ENCODE data around the gene TNXB.
"Not testable (repeated sequence)": the region's sequence is repeated elsewhere in the genome, so short reads cannot be mapped to it uniquely, and the experiment has no call there.

The TNXB gene

GRCh38 chr6:32148289-32149091 is 39.4 kb upstream of the TNXB start:
- TF ChIP-seq CTCF (IDR thresholded peaks at IDR 0.05; ENCODE audit: low read depth, low read length) = no peak
- H3K4me3 ChIP-seq (replicated peaks in 1 of 2; ENCODE audit: low read depth in 2 of 2, low read length in 2 of 2) = peak overlapping the region in 1 of 2 donors; percentile 11
- peak in 1 of 2 donors; percentile 24 for DNase-seq (ENCODE audit: low read depth in 2 of 2)

DNA sequence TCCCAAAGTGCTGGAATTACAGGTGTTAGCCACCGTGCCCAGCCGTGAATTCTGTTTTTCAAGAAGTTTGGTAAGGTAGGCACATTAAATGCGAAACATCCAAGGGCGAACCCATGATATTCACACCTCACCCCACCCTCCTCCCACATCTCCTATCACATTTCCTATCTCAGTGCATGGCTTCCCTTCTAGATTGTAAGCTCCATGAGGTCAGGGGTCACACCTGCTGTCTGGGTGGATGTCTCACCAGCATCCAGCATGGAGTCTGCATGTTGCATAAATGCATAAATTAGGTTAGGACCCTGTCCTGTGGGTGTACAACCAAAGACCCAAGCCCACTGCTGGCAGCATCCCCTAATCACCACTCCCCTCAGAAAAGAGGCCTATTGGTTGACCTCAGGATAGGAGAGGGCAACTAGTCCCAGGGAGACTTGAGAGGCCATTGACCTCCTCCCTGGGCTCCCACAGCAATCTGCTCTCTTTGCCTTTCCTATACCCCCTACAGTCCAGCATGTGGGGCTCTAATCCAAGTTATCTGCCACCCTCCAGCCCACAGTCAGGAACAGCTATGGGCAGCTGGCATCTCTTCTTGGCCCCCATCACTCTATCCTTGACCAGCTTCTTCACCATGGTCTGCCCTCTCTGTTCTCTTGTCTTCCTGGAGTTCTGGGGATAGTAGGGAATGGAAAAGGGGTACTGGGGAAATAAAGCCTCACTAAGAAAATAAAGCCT is 38.4 kb upstream of the TNXB start:
- H3K4me3 ChIP-seq (replicated peaks in 1 of 2; ENCODE audit: low read depth in 2 of 2, low read length in 2 of 2) = no peak overlapping the region
- no peak for DNase-seq (ENCODE audit: low read depth in 2 of 2)
- no peak for TF ChIP-seq CTCF (IDR thresholded peaks at IDR 0.05; ENCODE audit: low read depth, low read length)

GRCh38 chr6:32146687-32147086 is 37.5 kb upstream of the TNXB start:
- no peak overlapping the region for H3K4me3 ChIP-seq (replicated peaks in 1 of 2; ENCODE audit: low read depth in 2 of 2, low read length in 2 of 2)
- no peak for TF ChIP-seq CTCF (IDR thresholded peaks at IDR 0.05; ENCODE audit: low read depth, low read length)
- no peak for DNase-seq (ENCODE audit: low read depth in 2 of 2)

- H3K4me3 ChIP-seq (replicated peaks in 1 of 2; ENCODE audit: low read depth in 2 of 2, low read length in 2 of 2) = no peak overlapping the region
- TF ChIP-seq CTCF (IDR thresholded peaks at IDR 0.05; ENCODE audit: low read depth, low read length) = no peak
- no peak for DNase-seq (ENCODE audit: low read depth in 2 of 2)
These were observed 37.1 kb upstream of the TNXB start for GRCh38 chr6:32146287-32146686.

DNA sequence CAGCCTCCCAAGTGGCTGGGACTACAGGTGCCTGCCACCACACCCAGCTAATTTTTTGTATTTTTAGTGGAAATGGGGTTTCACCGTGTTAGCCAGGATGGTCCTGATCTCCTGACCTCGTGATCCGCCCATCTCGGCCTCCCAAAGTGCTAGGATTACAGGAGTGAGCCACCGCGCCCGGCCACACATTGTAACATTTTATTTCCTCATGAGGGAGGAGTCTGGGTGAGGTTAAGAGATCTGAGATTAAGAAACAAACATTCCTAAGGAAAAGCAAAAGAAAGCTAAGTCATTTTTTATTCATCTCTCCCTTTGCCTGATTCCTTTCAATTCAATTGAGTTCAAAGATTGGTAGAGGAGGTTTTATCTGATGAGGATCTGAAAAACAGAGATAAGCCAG is 35.1 kb upstream of the TNXB start:
- H3K4me3 ChIP-seq (replicated peaks in 1 of 2; ENCODE audit: low read depth in 2 of 2, low read length in 2 of 2); DNase-seq (ENCODE audit: low read depth in 2 of 2): not testable (repeated sequence)

GRCh38 chr6:32140420-32141046 is 31.4 kb upstream of the TNXB start:
- no peak overlapping the region for H3K4me3 ChIP-seq (replicated peaks in 1 of 2; ENCODE audit: low read depth in 2 of 2, low read length in 2 of 2)
- no peak for TF ChIP-seq CTCF (IDR thresholded peaks at IDR 0.05; ENCODE audit: low read depth, low read length)
- DNase-seq (ENCODE audit: low read depth in 2 of 2) = peak in 1 of 2 donors; percentile 43

DNA sequence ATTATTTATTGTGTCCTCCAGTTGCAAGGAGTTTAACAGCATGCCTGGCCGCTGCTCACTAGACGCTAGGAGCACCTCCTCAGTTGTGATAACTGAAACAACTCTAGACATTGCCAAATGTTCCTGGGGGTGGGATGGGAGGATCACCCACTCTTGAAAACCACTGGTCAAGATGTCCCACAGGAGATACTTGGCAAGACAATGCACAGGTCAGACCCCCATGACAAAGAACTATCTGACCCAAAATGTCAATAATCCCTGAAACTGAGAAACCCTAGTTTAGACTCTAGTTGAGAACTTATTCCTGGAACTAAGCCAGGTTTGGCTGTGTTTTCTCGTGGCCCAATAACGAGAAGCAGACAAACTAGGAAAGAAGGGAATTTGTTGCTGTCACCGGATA is 30.5 kb upstream of the TNXB start:
- TF ChIP-seq CTCF (IDR thresholded peaks at IDR 0.05; ENCODE audit: low read depth, low read length) = no peak
- H3K4me3 ChIP-seq (replicated peaks in 1 of 2; ENCODE audit: low read depth in 2 of 2, low read length in 2 of 2) = no peak overlapping the region

More for the DNA sequence above, 30.5 kb upstream of the TNXB start:
- no peak for DNase-seq (ENCODE audit: low read depth in 2 of 2)
